CD4-positive, alpha-beta T cell treated with Interleukin-15 for 1 hour (primary cell): ENCODE results near the gene JHY.
"Not testable (repeated sequence)": the region's sequence is repeated elsewhere in the genome, so short reads cannot be mapped to it uniquely, and the experiment has no call there.

ENCODE experiments used
- DNase-seq: peaks from one replicate; pipeline ENCODE4 v3.0.0-alpha.2; 2020

JHY gene

DNA sequence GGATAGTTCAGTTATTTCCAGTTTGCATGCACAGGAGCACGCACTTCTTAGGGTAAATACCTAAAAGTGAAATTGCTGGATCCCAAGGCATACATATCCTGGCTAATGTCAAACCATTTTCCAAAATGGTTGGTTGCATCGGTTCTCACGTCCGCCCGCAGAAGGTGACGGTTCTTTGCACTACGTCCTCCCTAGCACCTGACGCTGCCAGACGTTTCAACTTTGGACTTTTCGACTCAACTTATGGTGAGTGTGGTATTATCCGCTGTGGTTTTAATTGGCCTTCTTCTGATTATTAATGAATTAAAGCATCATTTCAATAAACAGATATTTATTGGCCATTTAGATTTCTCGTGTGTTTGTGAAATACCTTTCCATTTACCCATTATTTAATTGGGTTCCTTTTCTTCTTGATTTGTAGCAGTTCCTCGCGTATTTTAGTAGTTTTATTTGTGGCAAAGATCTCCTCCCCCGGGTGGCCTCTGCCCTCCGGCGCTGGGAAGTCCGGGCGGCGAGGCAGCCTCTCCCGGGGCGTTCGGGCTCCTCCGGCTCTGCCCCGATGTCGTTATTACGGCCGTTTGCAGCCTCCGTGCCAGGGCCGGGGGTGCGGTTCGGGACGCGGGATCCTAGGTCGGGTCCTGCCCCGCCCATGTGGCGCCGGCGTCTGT is at the start of gene JHY:
Gene JHY, plus strand, starts transcription at position 571 of the 668 bp plus-strand sequence. CDS start 3,091 bp downstream, outside the sequence.
- peak; percentile 62 for DNase-seq

DNA sequence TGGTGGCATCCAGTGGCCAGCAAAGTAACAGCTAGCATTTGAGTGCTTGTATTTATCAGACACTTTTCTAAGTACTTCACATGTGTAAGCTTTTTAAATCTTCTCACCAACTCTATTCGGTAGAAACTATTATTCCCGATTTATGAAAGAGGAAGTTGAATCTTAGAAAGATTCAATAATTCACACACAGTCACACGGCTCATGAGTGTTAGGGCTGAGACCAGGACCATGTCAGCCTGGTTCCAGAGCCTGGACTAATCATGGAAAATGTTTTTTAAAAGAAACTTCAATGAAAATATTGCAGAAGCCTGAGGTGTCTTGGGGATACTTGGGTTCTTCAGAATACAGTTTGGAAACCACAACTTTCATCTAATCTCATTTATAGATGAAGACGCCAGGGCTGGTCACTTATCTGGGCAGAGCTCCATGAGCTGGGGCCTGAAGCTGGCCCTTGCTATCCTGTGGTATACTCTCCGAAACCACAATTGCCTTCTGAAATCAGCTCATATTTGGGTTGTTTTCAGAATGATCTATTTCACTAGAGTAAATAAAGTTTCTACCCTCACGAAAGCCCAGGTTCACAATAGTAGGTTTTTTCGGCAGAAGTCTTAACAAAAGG is 48.6 kb upstream of the JHY start:
- DNase-seq, result no peak

DNA sequence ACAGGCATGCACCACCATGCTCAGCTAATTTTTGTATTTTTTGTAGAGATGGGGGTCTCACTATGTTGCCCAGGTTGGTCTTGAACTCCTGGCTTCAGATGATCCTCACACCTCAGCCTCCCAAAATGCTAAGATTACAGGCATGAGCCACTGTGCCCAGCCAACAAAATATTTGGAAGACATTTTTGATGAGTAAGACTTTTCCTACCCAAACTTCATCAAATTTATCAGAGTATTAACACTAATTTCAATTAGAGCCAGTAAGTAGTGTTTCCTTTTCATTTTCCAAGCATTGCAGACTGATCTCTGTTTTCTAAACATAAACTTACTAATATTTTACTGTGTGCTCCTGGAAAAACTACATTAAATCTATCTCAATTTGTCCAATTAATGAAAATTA is 45.6 kb upstream of the JHY start:
- no peak for DNase-seq

DNA sequence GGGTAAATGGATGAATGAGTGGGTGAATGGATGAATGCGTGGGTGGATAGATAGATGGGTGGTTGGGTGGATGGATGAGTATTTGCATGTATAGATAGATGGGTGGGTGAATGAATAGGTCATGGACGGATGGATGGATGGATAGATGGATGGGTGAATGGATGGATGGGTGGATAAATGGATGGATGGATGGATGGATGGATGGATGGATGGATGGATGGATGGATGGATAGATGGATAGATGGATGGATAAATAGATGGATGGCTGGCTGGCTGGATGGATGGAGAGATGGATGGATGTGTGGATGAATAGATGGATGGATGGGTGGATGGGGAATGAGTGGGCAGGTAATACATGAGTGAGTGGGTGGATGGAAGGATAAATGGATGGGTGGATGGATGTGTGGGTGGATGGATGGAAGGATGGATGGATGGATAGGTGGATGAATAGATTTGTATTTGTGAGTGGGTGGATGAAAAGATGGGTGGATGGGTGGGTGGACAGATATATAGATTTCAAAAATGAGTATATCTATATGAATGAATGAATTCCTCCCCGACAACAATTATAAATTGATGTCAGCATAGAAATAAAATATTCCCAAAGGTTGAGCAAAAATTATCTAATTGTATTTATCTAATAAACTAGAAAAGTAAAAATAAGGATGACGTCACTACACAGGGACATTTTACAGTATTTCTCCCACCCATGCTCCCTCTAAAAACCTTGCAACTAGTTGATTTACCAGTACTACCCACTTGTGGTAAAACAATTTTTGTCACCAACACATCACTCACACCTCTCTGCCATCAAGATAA is 44.8 kb upstream of the JHY start:
- no peak for DNase-seq

DNA sequence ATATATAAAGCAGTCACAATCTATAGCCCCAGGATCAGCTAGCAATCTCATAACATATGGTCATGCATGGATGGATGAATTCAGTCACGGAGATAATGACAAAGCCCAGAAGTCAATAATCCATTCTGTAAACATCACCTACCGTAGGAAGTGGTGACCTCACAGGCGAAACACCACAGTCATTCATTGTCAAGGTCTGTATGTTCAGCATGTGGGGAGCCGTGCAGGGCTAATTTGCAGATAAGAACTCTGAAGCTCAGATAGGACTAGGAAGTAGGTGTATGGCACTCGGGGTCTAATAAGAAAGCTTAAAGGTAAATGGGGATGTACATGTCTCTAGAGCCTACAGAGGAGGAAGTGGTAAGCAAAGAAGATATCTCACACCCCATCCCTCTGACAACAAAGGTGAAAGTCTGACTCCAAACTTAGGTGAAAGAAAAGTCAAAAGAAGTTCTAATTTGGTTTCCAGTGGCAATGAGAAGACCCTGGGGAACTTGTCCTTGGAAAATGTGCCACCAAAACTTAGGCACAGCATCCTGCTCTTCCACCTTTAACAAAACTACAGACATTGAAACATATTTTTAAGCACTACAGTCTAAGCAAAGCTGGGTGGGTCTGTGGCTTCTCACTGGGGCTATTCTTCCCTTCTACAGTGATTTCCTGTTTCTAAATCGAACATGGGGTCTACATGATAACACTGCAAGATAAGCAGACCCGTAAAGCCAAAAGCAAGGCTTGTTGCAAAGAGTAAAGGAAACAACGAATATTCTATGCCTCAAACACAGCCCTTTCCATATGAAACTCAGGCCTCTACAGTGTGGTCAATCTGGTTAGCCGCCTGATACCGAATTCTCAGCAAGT is 39.0 kb upstream of the JHY start:
- peak; percentile 59 for DNase-seq

DNA sequence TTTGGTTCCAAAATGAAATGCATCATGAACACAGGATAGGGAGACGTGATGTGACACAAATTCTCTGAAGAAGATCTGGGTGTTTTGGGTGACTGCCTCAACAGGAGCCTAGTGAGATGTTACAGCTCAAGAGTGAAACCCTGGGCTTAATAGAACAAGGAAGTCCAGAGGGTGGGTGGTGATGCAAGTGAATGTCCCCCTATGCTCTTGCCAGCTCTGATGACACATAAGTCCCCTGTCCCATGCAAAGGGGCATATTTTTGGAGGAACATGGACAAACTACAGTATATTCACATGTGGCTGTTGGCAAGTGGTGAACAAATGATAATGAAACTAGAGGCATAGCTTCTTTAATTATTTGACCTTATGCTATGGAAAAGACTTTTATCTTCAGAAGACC is 35.1 kb upstream of the JHY start:
- DNase-seq, result peak; percentile 20

DNA sequence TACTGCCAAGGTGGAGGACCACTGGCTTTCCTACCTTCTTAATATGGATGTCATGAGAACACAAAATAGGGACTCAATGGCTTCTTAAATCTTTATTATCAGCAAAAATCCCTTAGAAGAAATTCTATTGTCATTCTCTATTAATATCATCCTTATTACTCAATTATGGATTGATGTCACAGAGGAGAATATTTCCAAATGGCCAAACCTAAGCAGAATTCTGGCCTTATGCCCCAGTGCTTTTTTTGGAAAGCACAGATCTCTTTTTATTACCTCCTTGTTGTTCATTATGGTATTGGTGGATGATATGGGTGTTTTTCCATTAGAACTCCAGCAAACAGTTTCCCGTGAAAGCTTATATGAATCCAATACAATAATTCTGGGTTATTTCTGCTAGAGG is 34.4 kb upstream of the JHY start:
- no peak for DNase-seq

DNA sequence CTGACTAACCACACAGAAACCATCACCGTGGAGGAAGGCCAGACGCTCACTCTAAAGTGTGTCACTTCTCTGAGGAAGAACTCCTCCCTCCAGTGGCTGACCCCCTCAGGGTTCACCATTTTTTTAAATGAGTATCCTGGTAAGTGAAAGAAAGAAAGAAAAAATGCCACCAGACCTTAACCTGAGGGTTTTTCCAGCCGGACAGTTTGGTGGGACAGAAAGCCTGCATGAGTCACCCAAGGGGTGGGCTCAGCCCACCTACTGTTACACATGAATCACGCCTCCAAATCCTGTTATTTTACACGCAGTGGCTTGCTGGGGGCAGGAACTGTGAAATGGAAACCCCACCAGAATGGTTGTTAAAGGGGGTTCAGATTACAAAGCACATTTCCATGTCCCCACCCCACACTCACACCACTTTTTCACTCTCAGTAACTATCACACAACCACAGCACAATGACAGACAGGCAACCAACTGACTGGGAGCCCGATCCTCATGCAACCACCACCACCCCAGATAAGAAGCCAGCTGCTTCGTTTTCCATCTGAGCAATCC is 32.4 kb upstream of the JHY start:
- peak; percentile 65 for DNase-seq

DNA sequence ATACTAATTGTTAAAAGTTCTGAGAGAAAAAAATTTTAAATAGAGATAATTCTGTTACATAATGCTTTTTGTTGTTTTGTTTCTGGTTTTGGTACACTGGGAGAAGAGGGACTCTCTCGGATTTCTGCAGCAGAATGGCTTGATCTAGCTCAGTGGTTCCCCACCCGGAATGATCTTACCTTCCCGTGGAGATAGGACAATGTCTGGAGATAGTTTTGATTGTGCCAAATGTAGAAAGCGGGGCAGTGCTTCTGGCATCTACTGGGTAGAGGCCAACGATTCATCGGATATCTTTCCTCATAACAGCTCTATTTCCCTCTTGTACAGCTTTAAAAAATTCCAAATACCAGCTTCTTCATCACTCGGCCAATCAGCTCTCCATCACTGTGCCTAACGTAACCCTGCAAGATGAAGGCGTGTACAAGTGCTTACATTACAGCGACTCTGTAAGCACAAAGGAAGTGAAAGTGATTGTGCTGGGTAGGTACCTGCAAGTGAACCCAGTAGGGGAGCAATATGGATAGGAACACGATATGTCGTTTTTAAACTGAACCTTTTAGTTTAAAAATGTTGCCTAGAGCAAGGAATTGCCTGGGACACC is 31.1 kb upstream of the JHY start:
- DNase-seq, result peak; percentile 41

DNA sequence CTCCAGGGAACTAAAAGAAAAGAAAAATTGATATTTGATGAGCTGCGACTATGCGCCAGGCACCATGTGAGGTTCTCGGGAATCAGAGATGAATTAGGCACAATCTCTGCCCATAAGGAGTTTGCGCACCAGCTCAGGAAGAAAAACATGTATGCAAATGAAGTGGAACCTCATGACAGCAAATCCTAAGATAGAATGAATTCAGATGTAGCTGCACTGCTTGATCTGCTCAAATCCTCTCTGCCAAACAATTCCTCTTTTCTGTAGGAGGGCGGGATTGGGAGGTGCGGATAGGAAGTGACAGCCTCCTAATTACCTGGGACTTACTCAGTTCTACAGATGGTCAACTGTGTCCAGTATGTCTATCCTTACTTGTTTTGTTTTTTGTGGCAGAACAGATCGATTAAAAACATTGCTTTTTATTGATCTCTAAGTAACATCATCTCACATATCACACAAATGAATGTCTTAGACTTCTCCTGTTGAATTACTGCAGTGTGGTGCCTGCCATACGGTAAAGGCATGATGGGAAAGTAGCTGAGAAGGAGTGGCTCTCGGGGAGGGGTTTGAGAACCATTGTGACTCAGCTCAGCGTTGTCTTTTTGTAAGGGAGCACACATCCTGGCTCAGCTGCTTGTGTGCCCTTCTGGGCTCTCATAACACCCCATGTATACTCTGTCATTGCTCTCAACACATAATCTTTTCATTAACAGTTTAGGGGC is 30.3 kb upstream of the JHY start:
- peak; percentile 26 for DNase-seq

DNA sequence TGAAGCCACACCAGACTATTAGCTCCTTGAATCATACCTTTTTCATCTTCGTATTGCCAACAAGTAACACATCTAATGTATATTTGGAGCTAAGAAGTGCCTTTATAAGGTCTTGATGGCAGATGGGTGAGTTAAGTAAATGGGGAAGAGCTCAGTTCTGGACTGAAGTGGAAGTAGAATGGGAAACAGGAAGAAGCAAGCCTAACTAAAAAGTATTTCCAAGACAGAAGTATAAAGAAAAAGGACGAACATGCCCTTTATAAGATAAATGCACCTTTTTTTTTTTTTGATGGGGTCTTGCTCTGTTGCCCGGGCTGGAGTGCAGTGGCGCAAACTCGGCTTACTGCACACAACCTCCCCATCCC is 29.8 kb upstream of the JHY start:
- DNase-seq, result no peak

DNA sequence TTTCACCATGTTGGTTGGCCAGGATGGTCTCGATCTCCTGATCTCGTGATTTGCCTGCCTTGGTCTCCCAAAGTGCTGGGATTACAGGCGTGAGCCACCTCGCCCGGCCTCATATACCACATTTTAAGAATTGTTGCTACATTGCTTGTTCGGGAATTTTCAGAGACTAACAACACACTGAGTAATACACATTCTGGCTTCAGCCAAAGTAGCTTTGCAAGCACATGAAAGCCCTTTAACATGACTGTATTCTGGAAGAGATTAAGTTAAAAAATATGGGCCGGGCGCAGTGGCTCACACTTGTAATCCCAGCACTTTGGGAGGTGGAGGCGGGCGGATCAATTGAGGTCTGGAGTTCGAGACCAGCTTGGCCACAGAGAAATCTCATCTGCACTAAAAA is 29.3 kb upstream of the JHY start:
- no peak for DNase-seq

DNA sequence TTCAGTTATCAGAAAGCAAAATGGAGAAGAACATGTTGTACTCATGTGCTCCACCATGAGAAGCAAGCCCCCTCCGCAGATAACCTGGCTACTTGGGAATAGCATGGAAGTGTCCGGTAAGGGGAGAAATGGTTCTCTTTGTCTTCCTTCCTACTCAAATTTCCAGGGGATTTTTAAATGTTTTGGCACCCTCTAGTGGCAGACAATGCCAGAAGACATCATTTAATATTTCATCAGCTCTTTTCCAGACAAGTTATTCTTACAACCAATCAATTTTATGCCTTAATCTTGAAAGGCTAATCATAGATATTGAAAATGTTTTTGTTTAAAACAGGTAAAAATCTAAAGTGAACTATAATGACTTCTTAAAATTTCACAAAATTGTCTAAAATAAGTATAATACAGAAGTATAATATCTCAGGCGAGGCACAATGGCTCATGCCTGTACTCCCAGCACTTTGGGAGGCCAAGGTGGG is 28.6 kb upstream of the JHY start:
- no peak for DNase-seq

DNA sequence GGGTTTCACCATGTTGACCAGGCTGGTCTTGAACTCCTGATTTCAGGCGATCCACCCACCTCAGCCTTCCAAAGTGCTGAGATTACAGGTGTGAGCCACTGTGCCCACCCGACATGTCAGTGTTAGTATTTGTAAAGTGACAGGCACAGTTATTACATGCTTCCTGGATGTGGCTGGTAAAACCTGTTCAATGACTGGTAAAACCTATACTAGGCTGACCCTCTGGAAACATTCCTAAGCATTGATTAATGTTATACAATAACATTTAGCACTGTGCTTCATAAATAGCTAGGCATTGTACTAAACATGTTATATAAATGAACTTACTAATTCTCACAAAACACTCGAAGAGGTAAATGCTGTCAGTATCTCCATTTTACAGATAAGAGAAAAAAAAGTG is 20.9 kb upstream of the JHY start:
- DNase-seq, result no peak

DNA sequence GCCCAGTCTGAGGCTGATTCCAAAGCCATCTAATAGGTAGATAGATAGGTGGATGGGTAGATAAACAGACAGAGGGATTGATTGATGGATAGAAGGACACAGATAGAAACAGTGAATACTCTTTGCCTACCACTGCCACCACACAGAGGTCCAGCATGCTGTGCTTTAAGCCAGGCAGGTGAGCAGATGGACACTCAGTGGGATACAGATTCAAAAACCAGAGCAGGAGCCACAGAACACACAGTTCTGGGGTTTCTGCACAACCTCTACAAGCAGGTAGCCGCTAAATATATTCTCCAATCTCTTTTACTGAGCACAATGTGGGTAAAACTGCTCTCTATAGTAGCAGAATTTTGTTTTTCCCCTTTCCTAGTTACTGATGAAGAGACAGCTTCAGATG is 20.5 kb upstream of the JHY start:
- DNase-seq, result no peak

DNA sequence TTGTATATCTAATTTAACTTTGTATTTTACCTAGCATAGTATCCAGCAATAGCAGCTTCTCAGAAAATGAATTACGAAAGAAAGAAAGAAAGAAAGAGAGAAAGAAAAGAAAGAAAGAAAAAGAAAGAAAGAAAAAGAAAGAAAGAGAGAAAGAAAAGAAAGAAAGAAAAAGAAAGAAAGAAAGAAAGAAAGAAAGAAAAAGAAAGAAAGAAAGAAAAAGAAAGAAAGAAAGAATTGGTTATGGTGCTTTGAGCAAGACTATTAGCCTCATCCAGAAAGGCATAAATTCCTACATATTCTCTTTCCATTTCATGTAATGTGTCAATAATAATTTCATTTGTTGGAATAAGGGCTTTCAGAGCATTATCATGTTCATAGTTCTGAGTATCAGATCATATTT is 19.4 kb upstream of the JHY start:
- DNase-seq, result not testable (repeated sequence)

DNA sequence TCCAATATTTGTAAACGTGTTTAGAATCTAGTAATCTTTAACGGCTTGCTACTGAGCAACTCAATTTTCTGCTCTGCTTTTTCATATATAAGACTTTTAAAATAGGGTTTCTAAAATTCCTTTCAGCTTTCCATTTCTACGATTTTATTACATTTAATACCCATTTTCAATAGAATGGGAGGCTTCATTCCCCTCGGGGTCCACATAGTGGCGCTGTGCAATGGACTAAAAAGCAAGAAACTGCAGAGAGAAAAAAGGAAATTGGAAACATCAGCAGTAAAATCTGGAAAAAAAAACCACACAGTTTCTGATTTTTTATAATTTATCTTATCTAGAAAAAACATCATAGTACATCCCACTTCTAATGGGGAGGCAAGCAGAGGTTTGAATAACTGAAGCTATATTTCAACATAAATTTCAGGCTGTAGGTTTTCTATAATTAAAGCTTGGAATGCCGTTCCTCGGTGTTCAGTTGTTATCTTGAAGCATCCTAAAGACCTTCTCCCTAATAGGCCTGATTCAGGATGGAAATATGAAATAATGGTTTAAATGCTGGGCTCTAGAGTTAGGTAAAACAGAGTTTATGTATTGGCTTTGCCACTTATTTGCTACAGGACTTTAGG is 18.7 kb upstream of the JHY start:
- peak; percentile 26 for DNase-seq

DNA sequence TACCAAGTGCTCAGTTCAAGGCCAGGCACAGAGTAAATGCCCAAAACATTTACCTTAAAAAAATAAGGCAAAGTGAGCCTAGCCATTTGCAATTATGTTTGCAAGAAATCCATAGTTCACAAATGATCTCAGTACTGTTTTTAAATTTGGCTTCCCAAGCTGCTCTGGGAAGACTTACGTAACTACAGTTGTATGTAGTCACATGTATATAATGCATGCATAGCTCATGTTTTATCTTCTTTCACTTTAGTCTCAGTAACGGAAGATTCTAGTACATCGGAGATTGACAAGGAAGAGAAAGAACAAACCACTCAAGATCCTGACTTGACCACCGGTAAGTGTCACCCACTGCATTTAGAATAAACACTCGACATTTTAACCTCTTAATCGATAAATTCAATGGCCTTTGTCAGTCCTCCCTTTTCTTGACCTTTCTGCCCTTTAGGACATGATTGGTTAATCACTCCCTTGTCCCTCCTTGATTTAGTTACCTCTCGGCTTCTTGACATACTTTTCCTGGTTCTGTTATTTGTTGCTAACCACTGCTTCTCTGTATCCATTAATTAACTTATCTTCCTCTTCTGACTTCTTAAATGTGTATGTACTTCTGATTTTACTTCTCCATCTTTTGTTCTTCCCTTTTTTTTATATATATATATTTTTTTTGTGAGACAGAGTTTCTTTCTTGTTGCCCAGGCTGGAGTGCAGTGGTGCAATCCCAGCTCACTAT is 18.0 kb upstream of the JHY start:
- no peak for DNase-seq

DNA sequence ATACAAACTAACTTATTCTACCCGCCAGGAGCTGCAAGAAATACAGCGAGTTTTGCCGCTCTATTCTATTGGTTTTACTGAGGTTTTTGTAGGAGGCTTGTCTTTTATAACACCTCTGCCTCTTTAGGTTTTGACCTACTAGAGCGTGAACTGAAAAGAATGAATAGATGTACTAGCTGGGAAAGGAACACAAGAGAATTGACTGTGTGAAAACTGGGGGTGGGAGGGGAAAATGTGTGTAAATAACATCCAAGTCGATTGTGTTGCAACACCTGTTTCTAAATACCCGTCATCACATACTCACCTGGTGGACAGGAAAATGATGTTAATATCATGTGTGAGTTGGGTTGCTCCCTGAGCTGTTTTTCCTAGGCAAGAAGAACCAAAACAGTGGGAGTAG is 12.9 kb upstream of the JHY start:
- DNase-seq, result no peak

DNA sequence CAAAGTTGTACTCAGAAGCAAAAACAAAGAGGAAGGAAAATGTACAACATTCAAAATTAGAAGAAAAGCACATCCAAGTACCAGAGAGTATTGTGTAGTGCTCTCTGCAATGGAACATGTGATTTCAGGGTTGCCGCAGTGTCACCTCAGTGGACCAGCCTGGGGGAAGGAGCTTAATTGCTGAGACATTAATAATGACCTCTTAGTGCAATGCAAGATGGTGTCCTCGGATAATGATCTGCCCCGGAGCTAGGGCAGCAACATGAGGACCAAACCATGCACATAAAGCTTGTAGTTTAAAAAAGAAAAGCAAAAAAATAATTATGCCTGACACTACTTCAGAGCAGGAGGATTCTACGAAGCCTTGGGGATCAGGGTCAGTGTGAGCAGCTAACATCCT is 11.3 kb upstream of the JHY start:
- no peak for DNase-seq
